K562 (cell line): ENCODE results near the gene MAGI1. TPM values are rescaled to one million over a fixed set of nuclear protein-coding genes. Genes with fewer than 3 reads are reported as not detected.

Source experiments
- ATAC-seq: fragments of 200-7000 bp; cut with Tn5 transposase; 3 replicates; pipeline ENCODE4 v1.9.1; 2020; ENCODE audit warnings: moderate library complexity
- BruUV-seq: library from RNA; stranded (reverse); fragments of 400-500 nt; replicated peaks from 2 replicates; lab custom pipeline; 2021; lab: Mats Ljungman, UMichigan
- CTCF ChIA-PET: fragments of 300-600 bp; formaldehyde crosslinking; extraction: SDS; loops from one replicate; lab custom pipeline; 2021; ENCODE audit warnings: low intra/inter-chr PET ratio; lab: Yijun Ruan, JAX
- POLR2A ChIA-PET: fragments of 300-600, 350-650 bp; sonication (Branson Sonifier 250); formaldehyde crosslinking; extraction: SDS; loops from one replicate; lab custom pipeline; 2021; ENCODE audit warnings: antibody characterized with exemption, inconsistent platforms; lab: Yijun Ruan, JAX
- DNase-seq, 4 experiments: peaks; one replicate each; pipeline versions ENCODE4 v3.0.0 to v3.0.0-alpha.2; 2011 to 2018; ENCODE audit warnings: low spot score in 3 of 4, mixed read lengths in 3 of 4; ENCODE audit errors: extremely low read depth in 1 of 4
- FAIRE-seq: peaks from 2 replicates; lab custom pipeline; 2011; peaks lifted over from hg19 to GRCh38; lab: Jason Lieb, UNC
- H2AFZ ChIP-seq: 2 replicates; pipeline ENCODE4 v1.6.0; 2011; ENCODE audit warnings: low read depth, low read length, control low read depth, inconsistent platforms
- H3K27ac ChIP-seq: fragments of 200-600 bp; 3 replicates; pipeline ENCODE4 v1.8.0; 2011; ENCODE audit warnings: low read depth, mild to moderate bottlenecking, control low read depth, inconsistent platforms, low read length, moderate library complexity, mixed read lengths; ENCODE audit errors: extremely low read depth
- H3K27me3 ChIP-seq, 2 experiments: fragments of 300-600 bp in 1 of 2; 2 replicates in 1 of 2; 3 replicates in 1 of 2; pipeline versions ENCODE4 v1.6.0 to v1.8.0; 2011; ENCODE audit warnings: inconsistent platforms in 2 of 2, low read length in 2 of 2, mild to moderate bottlenecking in 1 of 2, mixed read lengths in 1 of 2, moderate library complexity in 1 of 2; ENCODE audit not compliant: control insufficient read depth in 2 of 2, insufficient read depth in 2 of 2
- H3K36me3 ChIP-seq: fragments of 300-600 bp; 3 replicates; pipeline ENCODE4 v1.8.0; 2011; ENCODE audit warnings: mild to moderate bottlenecking, low read length, inconsistent platforms; ENCODE audit not compliant: control insufficient read depth, insufficient read depth
- H3K4me1 ChIP-seq, 2 experiments: fragments of 200-600 bp in 1 of 2; replicated peaks in 1 of 2; 2 replicates in 1 of 2; 3 replicates in 1 of 2; pipeline versions ENCODE4 v1.5.1 to v1.8.0; 2011; ENCODE audit warnings: inconsistent platforms in 2 of 2, low read length in 2 of 2, mild to moderate bottlenecking in 1 of 2, mixed read lengths in 1 of 2, moderate library complexity in 1 of 2; ENCODE audit not compliant: control insufficient read depth in 2 of 2, insufficient read depth in 2 of 2
- H3K4me2 ChIP-seq: 2 replicates; pipeline ENCODE4 v1.6.1; 2011; ENCODE audit warnings: low read length, control low read depth, inconsistent platforms, mixed read lengths; ENCODE audit not compliant: insufficient read depth
- H3K4me3 ChIP-seq: fragments of 200-600 bp; sonication (generic), shearing (Covaris generic); 2 replicates; pipeline ENCODE4 v1.5.1; 2016; ENCODE audit warnings: control low read depth, inconsistent platforms
- H3K79me2 ChIP-seq: fragments of 200-600 bp; 3 replicates; pipeline ENCODE4 v1.8.0; 2011; ENCODE audit warnings: low read length, inconsistent platforms; ENCODE audit not compliant: control insufficient read depth, insufficient read depth
- H3K9ac ChIP-seq, 2 experiments: 2 replicates each; pipeline versions ENCODE4 v1.6.0 to v1.6.1; 2011; ENCODE audit warnings: low read depth in 2 of 2, low read length in 2 of 2, control low read depth in 1 of 2, inconsistent platforms in 1 of 2, mild to moderate bottlenecking in 1 of 2, mixed read lengths in 1 of 2; ENCODE audit not compliant: insufficient read depth in 1 of 2
- H3K9me1 ChIP-seq: one replicate; pipeline ENCODE4 v1.6.0; 2011; ENCODE audit warnings: inconsistent platforms, mild to moderate bottlenecking, low read length, moderate library complexity; ENCODE audit not compliant: control insufficient read depth, insufficient read depth
- H3K9me3 ChIP-seq: replicated peaks from 2 replicates; pipeline ENCODE4 v1.5.1; 2011; ENCODE audit warnings: low read depth, low read length, inconsistent platforms; ENCODE audit not compliant: control insufficient read depth, insufficient read depth
- H4K20me1 ChIP-seq: replicated peaks from 2 replicates; pipeline ENCODE4 v1.6.1; 2011; ENCODE audit warnings: low read length, inconsistent platforms, mixed read lengths; ENCODE audit not compliant: control insufficient read depth, insufficient read depth
- ATF3 ChIP-seq, 2 experiments: fragments of 450-650 bp in 1 of 2; sonication (generic) in 1 of 2; formaldehyde crosslinking in 1 of 2; IDR thresholded peaks in 1 of 2; conservative IDR thresholded peaks in 1 of 2; 2 replicates each; pipeline versions ENCODE4 v1.6.1 to v1.8.1; 2016 to 2023; ENCODE audit warnings: mild to moderate bottlenecking in 2 of 2, moderate library complexity in 2 of 2, inconsistent platforms in 1 of 2, missing genetic modification reagents in 1 of 2
- ZC3H11A ChIP-seq: IDR thresholded peaks from 2 replicates; pipeline ENCODE4 v1.6.1; 2012; ENCODE audit warnings: low read depth, low read length, improper control_type of control experiment
- WGBS: fragments of 100-300 bp; shearing (Covaris generic); methylation state at CpG from one replicate; pipeline ENCODE4 v1.1.6; 2016; ENCODE audit warnings: low coverage, mixed read lengths; ENCODE audit not compliant: insufficient coverage; ENCODE audit errors: missing lambda C conversion rate; 5-methylcytosine and 5-hydroxymethylcytosine counted together
- in situ Hi-C: fragments of 300-500 bp; cut with MboI; formaldehyde crosslinking; loops from 4 replicates; pipeline ENCODE4 v1.15.0; 2018; ENCODE audit warnings: inconsistent platforms, mixed read lengths
- intact Hi-C: fragments of 100-400 bp; cut with micrococcal nuclease; formaldehyde crosslinking; loops from 2 replicates; pipeline ENCODE4 v1.14.2; 2022
- polyA plus RNA-seq, 8 experiments: library from polyadenylated mRNA; depleted of rRNA in 4 of 8; stranded (reverse) in 5 of 8; unstranded in 3 of 8; fragments of >200 nt; fragmentation: Nextera tagmentation in 2 of 8; fragmentation: Illumina TruSeq in 1 of 8; extraction: Ambion mirVana in 2 of 8; extraction: Trizol in 1 of 8; gene quantifications; 2 replicates each; pipeline versions ENCODE4 v1.2.1 to v1.2.3, GENCODE V29; 2011 to 2014; ENCODE audit warnings: inconsistent platforms in 1 of 8, missing spikeins in 1 of 8
- total RNA-seq, 7 experiments: library from RNA; depleted of rRNA in 6 of 7; stranded (reverse); fragments of >200 nt in 6 of 7; fragmentation: Illumina TruSeq in 2 of 7; extraction: Trizol in 2 of 7; gene quantifications; 2 replicates each; pipeline versions ENCODE4 v1.2.1 to v1.2.3, GENCODE V29; 2011 to 2021; ENCODE audit warnings: low replicate concordance in 1 of 7

The MAGI1 gene
- total and polyA plus RNA-seq, 9 of the 15 experiments (the other 6 are each of a cell fraction or from before 2014, with no cell fraction given), result 7.8 to 59.4 (median 43.2) TPM

DNA sequence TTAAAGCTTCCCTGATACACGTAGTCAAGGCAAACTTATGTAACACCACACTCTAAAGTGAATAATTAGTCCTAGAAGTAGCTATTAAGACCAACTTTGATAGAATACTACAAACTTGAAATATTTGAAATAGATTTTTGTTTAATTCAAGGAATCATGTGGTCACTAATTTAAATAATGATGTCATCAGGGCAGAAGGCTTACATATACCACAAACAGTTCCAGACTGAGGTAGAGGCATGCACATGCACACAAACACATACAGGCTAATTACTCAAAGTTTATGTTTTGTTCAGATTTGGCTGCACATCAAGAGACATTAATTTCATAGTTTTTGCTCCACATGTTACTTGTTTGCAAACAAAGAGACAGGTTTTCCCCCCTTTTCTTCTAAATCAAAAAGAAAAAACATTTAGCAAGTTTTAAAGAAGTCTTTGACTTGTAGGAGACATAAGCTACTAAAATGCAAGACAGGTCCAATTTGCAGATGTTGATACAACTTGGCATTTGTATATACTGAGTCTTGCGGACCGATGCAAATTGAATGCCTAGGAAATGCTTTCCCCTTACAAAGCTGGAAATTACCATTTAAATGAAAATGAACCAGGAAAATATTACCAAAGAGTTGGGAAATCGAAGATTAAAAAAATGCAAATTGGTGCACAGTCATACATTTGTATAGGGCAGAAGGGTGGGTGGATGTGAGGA lies 594.8 kb downstream of the MAGI1 start:
- no peak for DNase-seq
- no TSS peak for BruUV-seq
- WGBS, result 93% methylated on average over 4 of the region's 4 CpGs
- Histone ChIP-seq H3K9me1 (no peaks in the 10 kb centered on the region), H3K4me2 (no peak overlapping the region), H3K9me3 (no peaks in the 10 kb centered on the region), H3K27ac (no peak overlapping the region), H3K27me3 (no peaks in the 10 kb centered on the region), H3K36me3 (peaks cover 49% of the 10 kb centered on the region; the same call in 2 of the 3 replicates), H3K4me3 (no peak overlapping the region), H3K4me1 (no peaks in the 10 kb centered on the region), H3K79me2 (no peaks in the 10 kb centered on the region), H4K20me1 (no peaks in the 10 kb centered on the region), H2AFZ (no peak overlapping the region), H3K9ac (no peak overlapping the region)
- ATAC-seq, result no peak
- peak; percentile 52 for TF ChIP-seq ATF3 (IDR thresholded peaks at IDR 0.05)
- TF ChIP-seq ATF3 (CRISPR knock-in tag; conservative IDR thresholded peaks at IDR 0.05), result no peak
- no peak for TF ChIP-seq ZC3H11A
- intact Hi-C loops, result no loop called here
- ChIA-PET POLR2A (no interaction called here), CTCF (interaction anchor here (2.5 kb wide), 1 partner anchor 229 kb away, joined by 9 read pairs; no protein-coding TSS in a partner anchor)
- no peak for FAIRE-seq
- in situ Hi-C loops, result loop anchor here (10.0 kb wide), 1 partner anchor 291 kb away; no protein-coding TSS in a partner anchor
